GM12878 (cell line): Measurements from ENCODE around the gene PRKCD. TPM values are rescaled to one million over a fixed set of nuclear protein-coding genes. Genes with fewer than 3 reads are reported as not detected.

ENCODE experiments used
- ATAC-seq: fragments of 200-7000 bp; cut with Tn5 transposase; 3 replicates; pipeline ENCODE4 v1.9.1; 2020; ENCODE audit warnings: mild to moderate bottlenecking, moderate library complexity
- BruUV-seq: library from RNA; stranded (reverse); fragments of 400-500 nt; replicated peaks from 2 replicates; lab custom pipeline; 2021; lab: Mats Ljungman, UMichigan
- CTCF ChIA-PET: fragments of 300-600 bp; sonication (Branson Sonifier 250); formaldehyde crosslinking; extraction: SDS; loops from one replicate; lab custom pipeline; 2021; ENCODE audit warnings: inconsistent platforms; lab: Yijun Ruan, JAX
- POLR2A ChIA-PET: fragments of 350-600 bp; formaldehyde crosslinking; extraction: SDS; loops from one replicate; lab custom pipeline; 2021; ENCODE audit warnings: inconsistent platforms; lab: Charles Lee
- RAD21 ChIA-PET: fragments of 300-600 bp; sonication (Branson Sonifier 250); formaldehyde crosslinking; loops from one replicate; lab custom pipeline; 2023; ENCODE audit warnings: antibody characterized with exemption; ENCODE audit not compliant: unreplicated experiment; lab: Charles Lee
- SMC1A ChIA-PET: fragments of 300-600 bp; sonication (Branson Sonifier 250); formaldehyde crosslinking; loops from one replicate; lab custom pipeline; 2023; ENCODE audit not compliant: unreplicated experiment, uncharacterized antibody; lab: Charles Lee
- DNase-seq: peaks from one replicate; pipeline ENCODE4 v3.0.0-alpha.2; 2011; ENCODE audit warnings: low read depth, low spot score
- FAIRE-seq: peaks from 3 replicates; lab custom pipeline; 2011; peaks lifted over from hg19 to GRCh38; lab: Jason Lieb, UNC
- H2AFZ ChIP-seq: 2 replicates; pipeline ENCODE4 v1.6.0; 2011; ENCODE audit warnings: low read depth, low read length, control low read depth; ENCODE audit not compliant: control insufficient read depth
- H3K27ac ChIP-seq: 2 replicates; pipeline ENCODE4 v1.5.1; 2011; ENCODE audit warnings: control low read depth; ENCODE audit not compliant: control insufficient read depth, insufficient read depth
- H3K27me3 ChIP-seq, 2 experiments: replicated peaks in 1 of 2; 2 replicates each; pipeline versions ENCODE4 v1.6.0 to v1.6.1; 2011; ENCODE audit warnings: low read length in 1 of 2; ENCODE audit not compliant: control insufficient read depth in 2 of 2, insufficient read depth in 2 of 2
- H3K36me3 ChIP-seq, 2 experiments: 2 replicates each; pipeline ENCODE4 v1.5.1; 2011; ENCODE audit warnings: low read length in 1 of 2; ENCODE audit not compliant: control insufficient read depth in 2 of 2, insufficient read depth in 2 of 2
- H3K4me1 ChIP-seq: 2 replicates; pipeline ENCODE4 v1.6.1; 2011; ENCODE audit warnings: mild to moderate bottlenecking, low read length, moderate library complexity, mixed read lengths; ENCODE audit not compliant: control insufficient read depth, insufficient read depth
- H3K4me2 ChIP-seq: 2 replicates; pipeline ENCODE4 v1.6.0; 2011; ENCODE audit warnings: control low read depth; ENCODE audit not compliant: control insufficient read depth, insufficient read depth
- H3K4me3 ChIP-seq: fragments of 200-600 bp; sonication (generic); 2 replicates; pipeline ENCODE4 v1.5.1; 2016
- H3K79me2 ChIP-seq: 2 replicates; pipeline ENCODE4 v1.6.0; 2011; ENCODE audit warnings: low read length; ENCODE audit not compliant: control insufficient read depth, insufficient read depth
- H3K9ac ChIP-seq: 2 replicates; pipeline ENCODE4 v1.8.0; 2011; ENCODE audit warnings: low read length, control low read depth, mixed read lengths; ENCODE audit not compliant: control insufficient read depth, insufficient read depth
- H3K9me3 ChIP-seq: replicated peaks from 3 replicates; pipeline ENCODE4 v1.5.1; 2011; ENCODE audit warnings: mild to moderate bottlenecking, low read length; ENCODE audit not compliant: control insufficient read depth, insufficient read depth
- H4K20me1 ChIP-seq: 2 replicates; pipeline ENCODE4 v1.6.0; 2011; ENCODE audit not compliant: control insufficient read depth, insufficient read depth
- CHD1 ChIP-seq: IDR thresholded peaks from 2 replicates; pipeline ENCODE4 v1.6.1; 2012; ENCODE audit warnings: low read depth, low read length, improper control_type of control experiment
- CREB1 ChIP-seq: IDR thresholded peaks from 2 replicates; pipeline ENCODE4 v1.6.1; 2012; ENCODE audit warnings: low read depth, mild to moderate bottlenecking, inconsistent platforms
- CREM ChIP-seq: IDR thresholded peaks from 2 replicates; pipeline ENCODE4 v1.6.1; 2014; ENCODE audit warnings: antibody characterized with exemption, low read depth
- ESRRA ChIP-seq: IDR thresholded peaks from 2 replicates; pipeline ENCODE4 v1.6.1; 2012; ENCODE audit warnings: mild to moderate bottlenecking, low read length, improper control_type of control experiment
- FOXK2 ChIP-seq: fragments of 450-650 bp; IDR thresholded peaks from 2 replicates; pipeline ENCODE4 v1.6.1; 2017; ENCODE audit warnings: mild to moderate bottlenecking, moderate library complexity
- IKZF1 ChIP-seq: fragments of 450-650 bp; conservative IDR thresholded peaks from 2 replicates; pipeline ENCODE4 v1.6.1; 2017; ENCODE audit warnings: antibody characterized with exemption, mild to moderate bottlenecking
- KAT2A ChIP-seq: conservative IDR thresholded peaks from 2 replicates; pipeline ENCODE4 v1.6.1; 2011; ENCODE audit warnings: low read depth, low read length; ENCODE audit not compliant: control insufficient read depth
- MYB ChIP-seq: fragments of 150-350 bp; IDR thresholded peaks from 2 replicates; pipeline ENCODE4 v1.6.1; 2014; ENCODE audit warnings: mild to moderate bottlenecking, low read depth, low read length, borderline replicate concordance
- NBN ChIP-seq: fragments of 450-650 bp; IDR thresholded peaks from 2 replicates; pipeline ENCODE4 v1.6.1; 2016
- POLR2A ChIP-seq: IDR thresholded peaks from 2 replicates; pipeline ENCODE4 v1.6.1; 2011; ENCODE audit warnings: low read depth, mild to moderate bottlenecking, low read length
- RAD21 ChIP-seq: IDR thresholded peaks from 2 replicates; pipeline ENCODE4 v1.6.1; 2011; ENCODE audit warnings: mild to moderate bottlenecking, low read depth, low read length, moderate library complexity; ENCODE audit not compliant: insufficient read depth
- RB1 ChIP-seq: fragments of 450-650 bp; formaldehyde crosslinking; IDR thresholded peaks from 2 replicates; pipeline ENCODE4 v1.6.1; 2017; ENCODE audit warnings: mild to moderate bottlenecking, borderline replicate concordance
- SMARCA5 ChIP-seq: fragments of 450-650 bp; IDR thresholded peaks from 2 replicates; pipeline ENCODE4 v1.6.1; 2017; ENCODE audit warnings: mild to moderate bottlenecking
- STAT3 ChIP-seq: IDR thresholded peaks from 2 replicates; pipeline ENCODE4 v1.6.1; 2011; ENCODE audit warnings: low read depth, low read length, improper control_type of control experiment
- WRNIP1 ChIP-seq: IDR thresholded peaks from 2 replicates; pipeline ENCODE4 v1.6.1; 2011; ENCODE audit warnings: low read depth, low read length, improper control_type of control experiment, borderline replicate concordance
- ZNF274 ChIP-seq: IDR thresholded peaks from one replicate; pipeline ENCODE4 v1.8.0; 2011; ENCODE audit not compliant: insufficient read length, insufficient read depth
- WGBS: methylation state at CpG from one replicate; pipeline ENCODE4 v1.1.6; 2016; ENCODE audit warnings: low lambda C conversion rate; ENCODE audit not compliant: insufficient replicate concordance, insufficient coverage; ENCODE audit errors: missing lambda C conversion rate; 5-methylcytosine and 5-hydroxymethylcytosine counted together
- in situ Hi-C: fragments of 300-500 bp; cut with MboI; formaldehyde crosslinking; loops from 9 replicates; pipeline ENCODE4 v1.14.3; 2018; ENCODE audit warnings: mixed read lengths
- intact Hi-C: fragments of 100-400 bp; cut with micrococcal nuclease; formaldehyde crosslinking; loops from one replicate; pipeline ENCODE4 v1.14.2; 2022; ENCODE audit not compliant: unreplicated experiment
- polyA plus RNA-seq, 11 experiments: library from polyadenylated mRNA; depleted of rRNA in 4 of 11; unstranded in 6 of 11; stranded (reverse) in 5 of 11; fragments of >200 nt; fragmentation: Nextera tagmentation in 4 of 11; fragmentation: Illumina TruSeq in 1 of 11; extraction: Ambion mirVana in 4 of 11; extraction: Trizol in 1 of 11; gene quantifications; 1 replicate in 1 of 11; 2 replicates in 10 of 11; pipeline versions ENCODE4 v1.2.1 to v1.2.3, GENCODE V29; 2011 to 2016; ENCODE audit warnings: inconsistent platforms in 2 of 11, missing spikeins in 2 of 11, low read depth in 1 of 11
- total RNA-seq, 4 experiments: library from RNA; depleted of rRNA in 3 of 4; stranded (reverse); fragments of >200 nt in 3 of 4; fragmentation: Illumina TruSeq in 1 of 4; extraction: Trizol in 1 of 4; gene quantifications; 2 replicates each; pipeline versions ENCODE4 v1.2.1 to v1.2.3, GENCODE V29; 2013 to 2021
- TF ChIP-seq, protein P1 (sequence below): fragments of 450-650 bp; IDR thresholded peaks from 2 replicates; pipeline ENCODE4 v1.6.1; 2018; ENCODE audit warnings: mild to moderate bottlenecking, low read depth, moderate library complexity; ENCODE audit not compliant: partially characterized antibody
- TF ChIP-seq, protein P2 (sequence below): fragments of 450-650 bp; IDR thresholded peaks from 2 replicates; pipeline ENCODE4 v1.6.1; 2016; ENCODE audit warnings: mild to moderate bottlenecking, moderate library complexity, borderline replicate concordance
- TF ChIP-seq, protein P3 (sequence below): IDR thresholded peaks from 2 replicates; pipeline ENCODE4 v1.6.1; 2011; ENCODE audit warnings: low read depth, low read length, improper control_type of control experiment, borderline replicate concordance

Gene PRKCD
- total and polyA plus RNA-seq, 10 of the 15 experiments (the other 5 are each of a cell fraction or from before 2014, with no cell fraction given) = 10.0 to 114 (median 42.4) TPM

DNA sequence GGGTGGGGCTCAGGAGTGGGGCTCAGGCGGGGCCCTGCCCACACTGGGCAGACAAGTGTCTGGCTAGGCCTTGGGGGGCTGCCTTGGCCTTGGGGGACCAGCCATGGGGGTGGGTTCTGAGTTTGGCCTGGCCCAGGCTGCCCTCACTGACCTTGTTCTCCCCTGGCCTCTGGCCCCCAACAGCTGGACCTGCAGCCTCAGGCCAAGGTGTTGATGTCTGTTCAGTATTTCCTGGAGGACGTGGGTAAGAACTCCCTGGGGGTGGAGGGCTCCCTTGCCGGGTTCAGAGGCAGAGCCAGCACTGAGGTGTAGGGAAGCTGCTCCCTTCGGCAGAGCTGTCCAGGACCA is 20.0 kb downstream of the PRKCD start:
- no peak for DNase-seq
- Histone ChIP-seq H3K9ac (peak overlapping the region; percentile 18; the same call in 1 of the 2 replicates), H3K27ac (peak overlapping the region; percentile 93), H3K4me1 (peaks cover 42% of the 10 kb centered on the region), H3K27me3 (no peaks in the 10 kb centered on the region), H3K9me3 (no peaks in the 10 kb centered on the region), H3K4me2 (no peak overlapping the region; the same call in 1 of the 2 replicates), H3K79me2 (peaks cover 26% of the 10 kb centered on the region), H3K36me3 (peaks cover 34 to 52% of the 10 kb centered on the region in 2 experiments), H2AFZ (no peak overlapping the region), H3K4me3 (no peak overlapping the region), H4K20me1 (no peaks in the 10 kb centered on the region)
- WGBS = 12% methylated on average over 4 of the region's 4 CpGs
- peak; percentile 23 for ATAC-seq
- ChIA-PET SMC1A (interaction anchor here (0.6 to 4.6 kb wide), 18 partner anchors 10 to 197 kb away, joined by 3 to 21 read pairs (median 4); partner anchors contain the start of gene PRKCD), POLR2A (interaction anchor here (0.6 to 3.1 kb wide), 14 partner anchors 9 to 78 kb away, joined by 3 to 22 read pairs (median 4); no protein-coding TSS in a partner anchor), RAD21 (interaction anchor here (1.0 to 3.3 kb wide), 7 partner anchors 10 to 50 kb away, joined by 4 to 29 read pairs (median 9); partner anchors contain the start of gene PRKCD), CTCF (interaction anchor here (0.8 to 4.5 kb wide), 6 partner anchors 11 to 46 kb away, joined by 3 to 25 read pairs (median 6); no protein-coding TSS in a partner anchor)
- in situ Hi-C loops (no loop called here), intact Hi-C loops (no loop called here)
- no TSS peak for BruUV-seq
- FAIRE-seq = no peak
- TF ChIP-seq WRNIP1 = no peak
- TF ChIP-seq IKZF1 = peak; percentile 53; the same call in 1 of the 2 replicates
- TF ChIP-seq, protein P1, sequence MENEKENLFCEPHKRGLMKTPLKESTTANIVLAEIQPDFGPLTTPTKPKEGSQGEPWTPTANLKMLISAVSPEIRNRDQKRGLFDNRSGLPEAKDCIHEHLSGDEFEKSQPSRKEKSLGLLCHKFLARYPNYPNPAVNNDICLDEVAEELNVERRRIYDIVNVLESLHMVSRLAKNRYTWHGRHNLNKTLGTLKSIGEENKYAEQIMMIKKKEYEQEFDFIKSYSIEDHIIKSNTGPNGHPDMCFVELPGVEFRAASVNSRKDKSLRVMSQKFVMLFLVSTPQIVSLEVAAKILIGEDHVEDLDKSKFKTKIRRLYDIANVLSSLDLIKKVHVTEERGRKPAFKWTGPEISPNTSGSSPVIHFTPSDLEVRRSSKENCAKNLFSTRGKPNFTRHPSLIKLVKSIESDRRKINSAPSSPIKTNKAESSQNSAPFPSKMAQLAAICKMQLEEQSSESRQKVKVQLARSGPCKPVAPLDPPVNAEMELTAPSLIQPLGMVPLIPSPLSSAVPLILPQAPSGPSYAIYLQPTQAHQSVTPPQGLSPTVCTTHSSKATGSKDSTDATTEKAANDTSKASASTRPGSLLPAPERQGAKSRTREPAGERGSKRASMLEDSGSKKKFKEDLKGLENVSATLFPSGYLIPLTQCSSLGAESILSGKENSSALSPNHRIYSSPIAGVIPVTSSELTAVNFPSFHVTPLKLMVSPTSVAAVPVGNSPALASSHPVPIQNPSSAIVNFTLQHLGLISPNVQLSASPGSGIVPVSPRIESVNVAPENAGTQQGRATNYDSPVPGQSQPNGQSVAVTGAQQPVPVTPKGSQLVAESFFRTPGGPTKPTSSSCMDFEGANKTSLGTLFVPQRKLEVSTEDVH = no peak
- TF ChIP-seq, protein P2, sequence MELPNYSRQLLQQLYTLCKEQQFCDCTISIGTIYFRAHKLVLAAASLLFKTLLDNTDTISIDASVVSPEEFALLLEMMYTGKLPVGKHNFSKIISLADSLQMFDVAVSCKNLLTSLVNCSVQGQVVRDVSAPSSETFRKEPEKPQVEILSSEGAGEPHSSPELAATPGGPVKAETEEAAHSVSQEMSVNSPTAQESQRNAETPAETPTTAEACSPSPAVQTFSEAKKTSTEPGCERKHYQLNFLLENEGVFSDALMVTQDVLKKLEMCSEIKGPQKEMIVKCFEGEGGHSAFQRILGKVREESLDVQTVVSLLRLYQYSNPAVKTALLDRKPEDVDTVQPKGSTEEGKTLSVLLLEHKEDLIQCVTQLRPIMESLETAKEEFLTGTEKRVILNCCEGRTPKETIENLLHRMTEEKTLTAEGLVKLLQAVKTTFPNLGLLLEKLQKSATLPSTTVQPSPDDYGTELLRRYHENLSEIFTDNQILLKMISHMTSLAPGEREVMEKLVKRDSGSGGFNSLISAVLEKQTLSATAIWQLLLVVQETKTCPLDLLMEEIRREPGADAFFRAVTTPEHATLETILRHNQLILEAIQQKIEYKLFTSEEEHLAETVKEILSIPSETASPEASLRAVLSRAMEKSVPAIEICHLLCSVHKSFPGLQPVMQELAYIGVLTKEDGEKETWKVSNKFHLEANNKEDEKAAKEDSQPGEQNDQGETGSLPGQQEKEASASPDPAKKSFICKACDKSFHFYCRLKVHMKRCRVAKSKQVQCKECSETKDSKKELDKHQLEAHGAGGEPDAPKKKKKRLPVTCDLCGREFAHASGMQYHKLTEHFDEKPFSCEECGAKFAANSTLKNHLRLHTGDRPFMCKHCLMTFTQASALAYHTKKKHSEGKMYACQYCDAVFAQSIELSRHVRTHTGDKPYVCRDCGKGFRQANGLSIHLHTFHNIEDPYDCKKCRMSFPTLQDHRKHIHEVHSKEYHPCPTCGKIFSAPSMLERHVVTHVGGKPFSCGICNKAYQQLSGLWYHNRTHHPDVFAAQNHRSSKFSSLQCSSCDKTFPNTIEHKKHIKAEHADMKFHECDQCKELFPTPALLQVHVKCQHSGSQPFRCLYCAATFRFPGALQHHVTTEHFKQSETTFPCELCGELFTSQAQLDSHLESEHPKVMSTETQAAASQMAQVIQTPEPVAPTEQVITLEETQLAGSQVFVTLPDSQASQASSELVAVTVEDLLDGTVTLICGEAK = no peak
- TF ChIP-seq ESRRA = no peak
- TF ChIP-seq SMARCA5 = 0 out of 2 replicates have a peak, but pooled peaks have one; percentile 38
- TF ChIP-seq CHD1 = no peak
- no peak for TF ChIP-seq FOXK2
- TF ChIP-seq POLR2A = 0 out of 2 replicates have a peak, but pooled peaks have one; percentile 7
- no peak for TF ChIP-seq MYB
- TF ChIP-seq RB1 = no peak
- TF ChIP-seq RAD21 = no peak
- no peak for TF ChIP-seq KAT2A
- TF ChIP-seq, protein P3, sequence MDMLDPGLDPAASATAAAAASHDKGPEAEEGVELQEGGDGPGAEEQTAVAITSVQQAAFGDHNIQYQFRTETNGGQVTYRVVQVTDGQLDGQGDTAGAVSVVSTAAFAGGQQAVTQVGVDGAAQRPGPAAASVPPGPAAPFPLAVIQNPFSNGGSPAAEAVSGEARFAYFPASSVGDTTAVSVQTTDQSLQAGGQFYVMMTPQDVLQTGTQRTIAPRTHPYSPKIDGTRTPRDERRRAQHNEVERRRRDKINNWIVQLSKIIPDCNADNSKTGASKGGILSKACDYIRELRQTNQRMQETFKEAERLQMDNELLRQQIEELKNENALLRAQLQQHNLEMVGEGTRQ = no peak
- TF ChIP-seq CREM = no peak
- TF ChIP-seq ZNF274 = no peak
- no peak for TF ChIP-seq STAT3
- no peak for TF ChIP-seq CREB1
- TF ChIP-seq NBN = 0 out of 2 replicates have a peak, but pooled peaks have one; percentile 26
